CD4-positive, alpha-beta T cell treated with Interleukin-4 for 4 hours (primary cell): Measurements from ENCODE around the gene VEGFD.

ENCODE experiments used
- DNase-seq: peaks from one replicate; pipeline ENCODE4 v3.0.0-alpha.2; 2020

VEGFD gene

DNA sequence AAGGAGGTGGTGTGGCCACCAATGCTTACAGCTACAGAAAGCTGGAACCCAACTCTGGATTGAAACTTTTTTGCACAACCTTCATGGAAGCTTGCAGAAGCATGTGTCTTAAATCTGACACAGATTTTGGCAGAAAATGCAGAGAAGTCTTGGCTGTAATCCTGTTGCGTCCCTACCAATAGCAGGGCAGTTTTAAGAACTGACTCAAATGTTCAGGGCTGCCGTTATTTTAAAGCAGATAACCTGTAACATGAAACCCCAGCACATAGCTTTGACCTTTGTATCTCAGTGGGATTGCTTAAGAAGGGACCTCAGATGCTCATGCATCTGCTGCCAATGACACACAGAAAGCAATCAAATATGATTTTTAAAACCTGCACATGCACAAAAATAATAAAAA is at the start of gene VEGFD:
VEGFD (minus strand) TSS at position 110 of the 400 bp plus-strand sequence. CDS start 467 bp downstream, outside the sequence.
- DNase-seq, result no peak

DNA sequence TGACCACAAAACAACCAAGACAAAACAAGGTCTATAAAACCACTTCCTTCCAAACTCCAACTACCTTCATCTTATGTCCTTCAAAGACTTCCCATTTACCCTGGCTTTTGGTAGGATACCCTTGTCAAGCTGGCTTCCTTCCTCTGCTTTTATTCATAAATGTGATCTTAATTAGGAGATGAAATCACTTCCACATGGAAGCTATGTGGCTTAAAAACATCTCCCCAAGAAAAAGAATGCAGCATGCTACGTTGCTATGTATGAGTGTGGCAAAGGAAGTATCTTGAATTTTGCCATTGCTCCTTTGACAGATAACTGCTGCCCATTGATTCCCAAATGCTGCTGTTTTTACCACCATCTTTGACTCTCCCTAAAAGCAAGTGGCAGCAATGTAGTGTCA is 46.4 kb upstream of the VEGFD start:
- no peak for DNase-seq

- no peak for DNase-seq
Observed at GRCh38 chrX:15430076-15430475, 45.9 kb upstream of the VEGFD start.

- no peak for DNase-seq
Observed at GRCh38 chrX:15425024-15425423, 40.8 kb upstream of the VEGFD start.

DNA sequence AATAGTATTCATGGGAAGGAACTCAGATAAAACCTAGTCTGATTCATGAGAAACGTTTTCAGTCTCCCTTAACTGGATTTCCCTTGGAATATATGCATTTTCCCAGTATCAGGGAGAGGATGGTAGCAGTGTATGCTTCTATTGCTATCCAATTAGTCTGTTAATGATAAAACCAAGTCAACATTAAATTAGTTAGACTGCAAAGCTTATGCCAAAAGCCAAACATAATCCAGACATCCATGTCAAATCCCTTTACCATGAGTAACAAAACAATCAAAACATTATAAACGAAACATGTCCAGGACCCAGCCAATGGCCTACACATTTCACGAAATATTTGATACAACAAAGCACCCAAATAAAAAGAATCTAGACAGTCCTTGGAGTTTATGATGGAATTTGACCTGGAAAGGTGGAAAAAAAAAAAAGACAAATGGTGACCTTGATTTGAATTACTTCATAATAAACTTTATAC is 34.5 kb upstream of the VEGFD start:
- DNase-seq, result no peak

DNA sequence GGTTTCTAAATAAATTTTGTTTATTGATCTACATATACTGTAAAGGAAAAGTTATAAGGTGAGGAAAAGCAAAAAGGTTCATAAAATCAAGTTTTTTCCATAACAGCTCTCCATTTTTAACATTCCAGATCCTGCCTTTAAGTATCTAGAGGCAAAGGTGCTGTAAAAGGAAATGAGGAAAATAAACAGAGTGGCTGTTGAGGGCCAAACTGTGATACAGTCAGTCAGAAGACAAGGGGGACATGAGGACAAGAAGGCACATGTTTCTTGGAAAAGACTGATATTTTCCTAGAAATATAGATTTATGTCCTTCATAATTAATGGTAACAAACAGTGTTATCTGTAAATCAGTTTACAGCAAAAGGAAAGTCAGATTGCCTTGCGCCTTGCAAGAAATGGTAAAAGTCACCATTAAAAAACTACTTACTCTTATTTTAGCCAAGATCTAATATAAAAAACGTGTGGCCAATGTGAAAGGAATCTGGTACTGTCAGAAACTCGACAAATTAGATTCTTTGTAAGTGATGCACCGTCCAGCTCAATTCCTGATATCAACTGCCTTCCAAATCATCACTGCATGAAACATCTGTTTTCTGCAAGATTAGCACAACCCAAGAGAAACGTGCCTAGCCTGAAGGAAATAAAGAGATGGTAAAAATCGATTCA is 34.0 kb upstream of the VEGFD start:
- DNase-seq, result no peak

- no peak for DNase-seq
Observed at GRCh38 chrX:15416133-15416993, 32.1 kb upstream of the VEGFD start.

- no peak for DNase-seq
Observed at GRCh38 chrX:15413101-15413500, 28.9 kb upstream of the VEGFD start.

DNA sequence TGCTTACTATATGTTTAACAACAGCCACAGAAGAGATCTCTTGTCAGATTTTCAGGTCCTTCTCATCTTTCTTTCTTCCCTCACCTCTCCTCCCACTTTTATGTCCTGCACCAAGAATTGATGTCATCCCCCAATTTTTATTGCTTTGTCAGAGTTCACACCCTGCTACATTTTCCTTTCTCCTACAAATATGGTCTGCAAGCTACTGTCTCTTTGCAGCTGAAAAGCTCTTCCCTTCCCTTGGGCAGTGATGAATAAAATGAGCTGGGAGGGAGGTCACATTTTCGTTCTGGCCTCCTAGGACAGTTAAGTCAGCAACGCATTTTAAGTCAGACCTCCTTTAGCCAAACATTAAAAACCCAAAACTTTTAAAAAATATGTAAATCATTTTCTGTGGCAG is 26.7 kb upstream of the VEGFD start:
- no peak for DNase-seq

- no peak for DNase-seq
Observed at GRCh38 chrX:15410430-15410829, 26.2 kb upstream of the VEGFD start.

DNA sequence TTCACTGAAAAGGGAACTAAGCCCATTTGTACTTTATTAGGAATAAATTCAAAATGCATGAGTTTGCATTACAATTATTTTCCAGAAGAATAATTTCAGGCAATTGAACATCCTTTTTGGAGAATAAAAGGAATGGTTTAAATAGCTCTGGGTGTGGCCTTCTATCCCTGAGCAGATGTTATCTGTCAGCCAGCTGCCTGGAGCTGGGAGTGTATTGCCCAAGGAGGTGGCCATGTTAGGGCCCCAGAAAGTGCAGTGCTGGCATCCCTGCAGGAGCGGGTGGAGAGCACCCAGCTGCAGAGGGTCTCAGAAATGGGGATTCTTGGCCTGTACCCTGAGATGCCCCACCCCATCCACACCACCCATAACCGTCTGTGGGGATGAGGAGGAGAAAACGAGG is 21.6 kb upstream of the VEGFD start:
- DNase-seq, result no peak

GRCh38 chrX:15404401-15405096 is 20.3 kb upstream of the VEGFD start:
- DNase-seq, result no peak

DNA sequence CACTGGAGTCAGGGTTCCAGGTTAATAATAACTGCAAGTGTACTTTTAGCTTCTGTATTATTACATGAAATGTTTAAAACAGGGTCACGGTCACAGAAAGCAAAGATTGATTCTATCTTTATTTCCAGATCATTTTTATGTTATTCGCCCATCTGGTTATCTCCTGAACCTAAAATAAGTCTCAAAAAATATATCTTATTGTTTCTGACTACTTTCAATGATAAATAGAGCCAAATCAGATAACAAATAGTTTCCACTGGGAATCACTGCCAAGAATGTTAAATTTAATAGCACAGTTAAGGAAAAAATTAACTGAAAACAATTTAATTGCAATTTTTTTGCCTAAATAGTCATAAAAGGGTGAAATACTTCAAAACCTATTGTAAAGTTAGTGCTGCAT is 17.2 kb upstream of the VEGFD start:
- DNase-seq, result no peak

GRCh38 chrX:15399962-15400391 is 15.8 kb upstream of the VEGFD start:
- DNase-seq, result no peak

- no peak for DNase-seq
Observed at GRCh38 chrX:15398874-15399273, 14.7 kb upstream of the VEGFD start.

- no peak for DNase-seq
Observed at GRCh38 chrX:15395789-15396188, 11.6 kb upstream of the VEGFD start.

DNA sequence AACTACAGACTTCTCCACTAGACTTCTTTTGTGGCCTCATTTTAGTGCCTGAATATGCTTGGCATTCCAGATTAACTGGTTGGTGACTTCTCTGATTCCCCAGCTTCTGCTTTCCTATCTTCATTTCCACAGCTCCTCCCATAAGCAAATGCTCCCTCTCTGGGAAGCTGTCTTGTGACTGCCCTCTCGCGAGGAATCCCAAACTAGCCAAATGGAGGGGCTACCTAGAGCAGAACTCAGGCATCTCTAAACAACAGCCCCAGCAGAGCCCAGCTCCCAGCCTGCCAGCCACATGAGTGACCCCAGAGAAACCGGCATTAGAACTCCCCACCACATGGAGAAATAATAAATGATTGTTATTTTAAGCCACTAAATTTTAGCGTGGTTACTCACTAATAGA is 7.6 kb upstream of the VEGFD start:
- no peak for DNase-seq

- DNase-seq, result no peak
Observed at GRCh38 chrX:15382813-15383212, 1.4 kb downstream of the VEGFD start.

- DNase-seq, result no peak
Observed at GRCh38 chrX:15376956-15377355, 7.3 kb downstream of the VEGFD start.

GRCh38 chrX:15373976-15374375 is 10.2 kb downstream of the VEGFD start:
- DNase-seq, result no peak

DNA sequence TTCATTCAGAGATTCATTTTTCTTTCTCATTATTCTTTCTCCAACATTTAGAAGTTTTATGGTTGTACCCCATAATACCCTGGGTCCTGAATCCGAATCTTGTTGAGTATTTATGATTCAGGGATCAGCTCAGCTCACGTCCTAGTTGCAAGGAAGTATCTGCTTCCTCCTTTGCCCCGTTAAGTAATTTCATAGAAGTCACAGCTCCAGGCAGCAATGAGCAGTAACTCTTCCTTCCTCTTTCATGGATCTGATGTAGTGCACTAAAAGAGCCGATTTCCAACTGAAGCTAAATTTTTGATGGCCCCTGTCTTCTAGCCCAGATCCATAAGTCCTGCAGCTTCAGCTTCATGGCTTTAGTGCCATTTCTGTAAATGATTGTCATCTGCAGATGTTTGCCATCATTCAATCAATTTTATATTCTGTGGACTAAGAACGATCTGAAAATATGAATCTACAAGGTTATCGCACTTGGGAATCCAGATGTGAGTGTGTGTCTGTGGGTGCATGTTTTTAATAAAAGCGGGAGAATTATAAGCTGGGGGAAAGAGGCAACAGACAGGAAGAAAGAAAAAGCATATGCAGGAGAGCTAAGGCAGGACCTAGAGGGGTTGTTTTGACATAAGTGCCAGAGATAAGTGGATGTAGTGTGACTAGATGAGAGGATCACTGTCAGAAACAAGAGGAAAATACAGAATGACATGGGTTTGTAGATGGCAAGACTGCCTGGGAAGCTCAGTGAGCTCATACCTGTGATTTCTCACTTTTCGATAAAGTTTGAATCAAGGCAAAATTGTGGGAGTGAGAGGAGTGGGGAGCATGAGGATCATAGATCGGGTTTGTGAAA is 17.5 kb downstream of the VEGFD start:
- no peak for DNase-seq

DNA sequence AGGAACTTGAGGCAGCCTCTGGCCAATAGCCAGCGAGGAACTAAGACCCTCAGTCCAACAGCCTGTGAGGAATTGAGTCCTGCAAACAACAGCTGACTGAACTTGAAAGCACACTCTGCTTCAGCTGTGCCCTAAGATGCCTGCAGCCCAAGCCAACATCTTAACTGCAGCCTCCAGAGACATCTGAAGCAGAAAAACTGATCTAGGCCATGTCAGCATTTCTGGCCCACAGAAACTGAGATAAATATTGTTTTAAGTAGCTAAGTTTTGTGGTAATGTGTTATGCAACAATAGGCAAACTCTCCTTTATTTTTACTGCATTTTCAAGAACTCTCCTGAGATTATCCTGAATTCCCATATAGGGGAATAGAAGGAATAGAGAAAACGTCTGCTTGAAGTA is 24.5 kb downstream of the VEGFD start:
- DNase-seq, result no peak

GRCh38 chrX:15358533-15358932 is 25.7 kb downstream of the VEGFD start:
- no peak for DNase-seq
